Prostate gland (tissue), 2 donors: Measurements from ENCODE around the gene IL9. TPM values are rescaled to one million over a fixed set of nuclear protein-coding genes. Genes with fewer than 3 reads are reported as not detected.
A peak's percentile ranks its signal among the peaks of the same experiment; 100 is the strongest.

Source experiments
- DNase-seq: peaks from one replicate; pipeline ENCODE4 v3.0.0-alpha.2; 2019; ENCODE audit warnings: low spot score
- H3K27ac ChIP-seq, 2 donors: fragments of 200-600 bp; sonication (generic); 2 replicates each; pipeline ENCODE4 v1.5.1; 2017 to 2019
- H3K27me3 ChIP-seq: fragments of 200-600 bp; sonication (generic); replicated peaks from 2 replicates; pipeline ENCODE4 v1.5.1; 2019; ENCODE audit not compliant: insufficient read depth
- H3K36me3 ChIP-seq, 2 donors: fragments of 200-600 bp; sonication (generic); 1 replicate in 1 of 2; 2 replicates in 1 of 2; pipeline versions ENCODE4 v1.5.1 to v1.8.1; 2017 to 2019
- H3K4me1 ChIP-seq: fragments of 200-600 bp; sonication (generic); replicated peaks from 2 replicates; pipeline ENCODE4 v1.5.1; 2019
- H3K4me3 ChIP-seq, 2 donors: fragments of 200-600 bp; sonication (generic); 2 replicates each; pipeline ENCODE4 v1.5.1; 2017 to 2019
- H3K9me3 ChIP-seq: fragments of 200-600 bp; sonication (generic); 2 replicates; pipeline ENCODE4 v1.5.1; 2017
- POLR2A ChIP-seq: fragments of 450-650 bp; IDR thresholded peaks from one replicate; pipeline ENCODE4 v1.6.1; 2016; ENCODE audit warnings: antibody characterized with exemption, mild to moderate bottlenecking
- POLR2AphosphoS5 ChIP-seq: sonication (generic); formaldehyde crosslinking; IDR thresholded peaks from one replicate; pipeline ENCODE4 v1.6.1; 2017; ENCODE audit warnings: antibody characterized with exemption
- WGBS: methylation state at CpG from one replicate; pipeline ENCODE4 v1.1.5; 2018; 5-methylcytosine and 5-hydroxymethylcytosine counted together
- intact Hi-C: fragments of 100-400 bp; cut with DNase I; formaldehyde crosslinking; loops from one replicate; pipeline ENCODE4 v1.14.2; 2022
- total RNA-seq, 2 donors: library from RNA; depleted of rRNA; stranded (reverse); fragments of >200 nt; gene quantifications; one replicate each; pipeline ENCODE4 v1.1.0, GENCODE V29; 2016
- TF ChIP-seq, protein P1 (sequence below), 4 experiments: fragments of 200-600 bp in 2 of 4; fragments of 450-650 bp in 2 of 4; sonication (generic) in 2 of 4; IDR thresholded peaks; 1 replicate in 3 of 4; 2 replicates in 1 of 4; pipeline ENCODE4 v1.5.1; 2016 to 2019; ENCODE audit warnings: antibody characterized with exemption in 4 of 4, mild to moderate bottlenecking in 2 of 4, moderate library complexity in 2 of 4

Gene IL9
- total RNA-seq, 2 donors from 2014 or later = not detected

DNA sequence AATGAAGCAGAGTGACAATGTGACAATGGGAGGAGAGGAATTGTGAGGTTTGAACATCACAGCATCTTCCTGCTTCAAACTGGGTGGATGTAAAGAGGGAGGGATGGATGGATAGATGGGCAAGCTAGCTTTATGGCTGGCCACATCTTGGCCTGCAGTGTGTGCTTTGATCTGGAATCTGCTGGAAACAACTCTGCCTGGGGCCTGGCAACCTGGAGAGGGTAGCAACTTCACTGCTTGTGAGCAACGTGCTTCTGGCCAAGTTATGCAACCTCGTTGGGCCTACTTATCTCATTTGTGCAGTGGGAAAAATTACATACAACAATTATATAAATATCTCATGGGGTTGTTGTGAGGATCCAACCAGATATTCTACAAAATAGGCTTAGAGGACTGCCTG is 5.3 kb downstream of the IL9 start:
- Histone ChIP-seq H3K4me3 (no peak overlapping the region), H3K4me1 (no peaks in the 10 kb centered on the region), H3K27me3 (no peaks in the 10 kb centered on the region), H3K9me3 (no peaks in the 10 kb centered on the region), H3K36me3 (no peaks in the 10 kb centered on the region), H3K27ac (no peak overlapping the region)
- TF ChIP-seq POLR2A (no peak), POLR2AphosphoS5 (no peak)
- TF ChIP-seq, protein P1, sequence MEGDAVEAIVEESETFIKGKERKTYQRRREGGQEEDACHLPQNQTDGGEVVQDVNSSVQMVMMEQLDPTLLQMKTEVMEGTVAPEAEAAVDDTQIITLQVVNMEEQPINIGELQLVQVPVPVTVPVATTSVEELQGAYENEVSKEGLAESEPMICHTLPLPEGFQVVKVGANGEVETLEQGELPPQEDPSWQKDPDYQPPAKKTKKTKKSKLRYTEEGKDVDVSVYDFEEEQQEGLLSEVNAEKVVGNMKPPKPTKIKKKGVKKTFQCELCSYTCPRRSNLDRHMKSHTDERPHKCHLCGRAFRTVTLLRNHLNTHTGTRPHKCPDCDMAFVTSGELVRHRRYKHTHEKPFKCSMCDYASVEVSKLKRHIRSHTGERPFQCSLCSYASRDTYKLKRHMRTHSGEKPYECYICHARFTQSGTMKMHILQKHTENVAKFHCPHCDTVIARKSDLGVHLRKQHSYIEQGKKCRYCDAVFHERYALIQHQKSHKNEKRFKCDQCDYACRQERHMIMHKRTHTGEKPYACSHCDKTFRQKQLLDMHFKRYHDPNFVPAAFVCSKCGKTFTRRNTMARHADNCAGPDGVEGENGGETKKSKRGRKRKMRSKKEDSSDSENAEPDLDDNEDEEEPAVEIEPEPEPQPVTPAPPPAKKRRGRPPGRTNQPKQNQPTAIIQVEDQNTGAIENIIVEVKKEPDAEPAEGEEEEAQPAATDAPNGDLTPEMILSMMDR (IDR thresholded peaks at IDR 0.05) = no peak
- WGBS = 46% methylated on average over 2 of the region's 2 CpGs
- intact Hi-C loops = no loop called here
- no peak for DNase-seq

DNA sequence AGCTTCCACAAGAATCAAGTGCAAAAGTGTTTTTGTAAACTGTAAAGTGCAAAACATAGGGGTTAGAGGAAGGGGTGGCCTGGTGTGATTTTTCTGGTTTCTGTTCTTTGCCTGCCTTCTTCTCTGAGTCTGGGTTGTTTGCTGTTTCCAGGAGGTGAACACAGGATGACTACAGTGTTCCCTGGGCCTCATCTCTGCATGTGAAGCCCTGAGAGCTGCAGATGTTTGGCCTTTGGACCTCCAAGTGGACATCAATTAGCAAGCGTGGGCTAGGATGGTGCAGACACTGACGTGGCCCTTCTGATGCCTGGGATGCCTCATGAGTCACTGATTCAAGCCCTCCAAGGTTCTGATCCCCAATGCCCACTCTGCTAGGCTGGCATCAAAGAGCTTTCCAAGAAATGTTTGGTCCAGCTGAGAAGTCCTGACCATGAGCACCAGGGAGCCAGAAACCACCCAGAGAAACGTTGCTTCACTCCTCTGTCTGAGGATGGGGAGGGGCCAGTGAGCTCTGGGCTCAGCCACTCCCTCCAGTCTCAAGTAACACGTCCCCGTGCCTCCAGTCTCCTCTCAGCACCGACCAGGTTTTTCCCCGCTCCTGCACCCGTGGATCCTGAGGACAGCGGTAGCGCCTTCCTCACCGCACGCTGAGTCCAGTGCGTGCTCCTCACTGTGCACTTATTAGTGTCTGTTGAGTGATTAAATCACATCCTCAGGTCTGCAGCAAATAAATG is 7.6 kb downstream of the IL9 start:
- TF ChIP-seq, protein P1 (IDR thresholded peaks at IDR 0.05) = no peak
- TF ChIP-seq POLR2AphosphoS5 (no peak), POLR2A (no peak)
- H3K27ac ChIP-seq = no peak overlapping the region
- intact Hi-C loops = loop anchor here (5.0 kb wide), 3 partner anchors 59 to 324 kb away; no protein-coding TSS in a partner anchor
- no peaks in the 10 kb centered on the region for H3K27me3 ChIP-seq
- no peak for DNase-seq
- no peak overlapping the region for H3K4me3 ChIP-seq
- no peaks in the 10 kb centered on the region for H3K36me3 ChIP-seq
- 81% methylated on average over 13 of the region's 13 CpGs for WGBS
- H3K9me3 ChIP-seq = no peaks in the 10 kb centered on the region
- no peaks in the 10 kb centered on the region for H3K4me1 ChIP-seq

DNA sequence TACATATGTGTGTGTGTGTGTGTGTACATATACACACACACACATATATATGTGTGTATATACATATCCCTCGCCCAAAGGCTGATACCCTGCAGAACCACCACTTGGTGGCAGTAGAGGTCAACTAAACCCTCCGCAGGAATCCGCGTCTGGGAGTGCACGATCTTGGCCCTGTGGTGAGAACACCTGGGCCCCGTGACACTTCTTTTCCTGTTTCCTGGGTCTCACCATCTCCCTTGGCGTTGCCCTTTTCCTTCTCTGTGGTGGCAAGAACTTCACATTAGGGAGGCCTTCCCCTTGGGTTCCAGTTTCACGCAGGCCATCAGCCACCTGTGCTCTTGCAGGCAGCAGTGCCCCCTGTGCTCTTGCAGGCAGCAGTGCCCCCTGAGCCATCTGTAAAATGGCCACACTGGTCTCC is 8.2 kb downstream of the IL9 start:
- Histone ChIP-seq H3K4me1 (no peaks in the 10 kb centered on the region), H3K9me3 (no peaks in the 10 kb centered on the region), H3K27ac (no peak overlapping the region), H3K4me3 (no peak overlapping the region), H3K27me3 (no peaks in the 10 kb centered on the region), H3K36me3 (no peaks in the 10 kb centered on the region)
- WGBS = 11% methylated on average over 8 of the region's 8 CpGs
- peak; percentile 63 for DNase-seq
- intact Hi-C loops = loop anchor here (5.0 kb wide), 3 partner anchors 60 to 325 kb away; no protein-coding TSS in a partner anchor
- TF ChIP-seq POLR2AphosphoS5 (peak; percentile 28), POLR2A (no peak)
- TF ChIP-seq, protein P1 (IDR thresholded peaks at IDR 0.05) = peak; percentile 57 to 84 (median 77)

DNA sequence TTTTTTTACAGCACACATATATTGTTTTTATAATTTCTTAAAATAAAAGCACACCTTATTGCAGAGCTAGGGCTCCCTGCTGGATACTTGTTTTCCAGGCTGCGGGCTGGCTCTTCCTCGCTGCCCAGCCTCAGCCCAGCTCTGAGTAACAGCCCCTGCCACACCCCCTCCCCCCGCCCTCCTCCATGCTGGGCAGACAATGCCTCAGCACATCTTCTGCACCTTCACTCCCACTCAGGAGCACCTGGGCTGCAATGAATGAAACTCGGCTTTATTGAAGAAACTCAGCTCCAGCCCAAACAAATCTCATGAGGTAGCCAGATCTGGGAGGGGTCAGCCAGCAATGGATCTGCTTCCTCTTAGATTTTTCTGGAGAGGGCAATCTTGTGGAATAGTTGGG is 9.5 kb downstream of the IL9 start:
- intact Hi-C loops = loop anchor here (5.0 kb wide), 3 partner anchors 61 to 326 kb away; no protein-coding TSS in a partner anchor
- no peaks in the 10 kb centered on the region for H3K9me3 ChIP-seq
- 40% methylated on average over 4 of the region's 4 CpGs for WGBS
- H3K27me3 ChIP-seq = no peaks in the 10 kb centered on the region
- H3K4me1 ChIP-seq = no peaks in the 10 kb centered on the region
- H3K27ac ChIP-seq = no peak overlapping the region
- H3K4me3 ChIP-seq = no peak overlapping the region
- DNase-seq = no peak
- TF ChIP-seq, protein P1 (IDR thresholded peaks at IDR 0.05) = no peak
- TF ChIP-seq POLR2A = no peak
- TF ChIP-seq POLR2AphosphoS5 = no peak
- no peaks in the 10 kb centered on the region for H3K36me3 ChIP-seq

DNA sequence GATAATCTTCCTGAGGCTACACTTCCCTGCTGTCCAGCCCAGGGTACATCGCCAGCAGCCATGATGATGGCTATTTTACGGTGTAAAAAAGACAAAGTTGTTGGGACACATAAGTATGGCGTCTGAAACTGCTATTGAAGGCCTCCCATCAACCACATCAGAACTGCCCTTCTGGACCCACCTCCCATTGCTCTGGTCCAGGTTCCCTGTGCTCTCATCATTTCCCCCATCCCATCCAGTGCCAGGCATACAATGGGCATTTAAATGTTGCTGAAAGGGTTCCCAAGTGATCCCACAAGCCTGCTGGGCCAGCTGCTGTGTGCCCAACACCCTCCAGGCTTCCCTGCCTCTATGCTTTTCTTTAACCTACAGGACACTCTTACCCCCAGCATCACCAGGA is 10.6 kb downstream of the IL9 start:
- Histone ChIP-seq H3K4me1 (no peaks in the 10 kb centered on the region), H3K36me3 (no peaks in the 10 kb centered on the region), H3K27me3 (no peaks in the 10 kb centered on the region), H3K9me3 (no peaks in the 10 kb centered on the region), H3K27ac (no peak overlapping the region), H3K4me3 (no peak overlapping the region)
- 98% methylated on average over 3 of the region's 3 CpGs for WGBS
- TF ChIP-seq POLR2A (no peak), POLR2AphosphoS5 (no peak)
- TF ChIP-seq, protein P1 (IDR thresholded peaks at IDR 0.05) = no peak
- intact Hi-C loops = loop anchor here (5.0 kb wide), 3 partner anchors 62 to 327 kb away; no protein-coding TSS in a partner anchor
- DNase-seq = no peak
